ENCODE measurements around the gene ADAMTS19.
"Not testable (repeated sequence)": the region's sequence is repeated elsewhere in the genome, so short reads cannot be mapped to it uniquely, and the experiment has no call there.

GRCh38 chr5:129584496-129584895 lies 124.4 kb downstream of the ADAMTS19 start:
- not testable (repeated sequence) for TF ChIP-seq CTCF (conservative IDR thresholded peaks at IDR 0.05; ENCODE audit: low read length); EZH2phosphoT487 (IDR thresholded peaks at IDR 0.05; ENCODE audit: borderline replicate concordance, low read depth, low read length)
